WTC11 (cell line): ENCODE data around the gene EIF4B. TPM values are rescaled to one million over a fixed set of nuclear protein-coding genes. Genes with fewer than 3 reads are reported as not detected.

ENCODE experiments used
- ATAC-seq: fragments of 200-7000 bp; cut with Tn5 transposase; 2 replicates; pipeline ENCODE4 v1.10.0; 2021; ENCODE audit warnings: mild to moderate bottlenecking, moderate library complexity
- CTCF ChIA-PET: fragments of 300-600 bp; sonication (Branson Sonifier 250); formaldehyde crosslinking; loops from one replicate; lab custom pipeline; 2021; ENCODE audit warnings: antibody characterized with exemption; lab: Charles Lee
- POLR2A ChIA-PET: fragments of 350-600 bp; sonication (Branson Sonifier 250); formaldehyde crosslinking; loops from one replicate; lab custom pipeline; 2021; ENCODE audit warnings: antibody characterized with exemption; lab: Charles Lee
- DNase-seq: peaks from one replicate; pipeline ENCODE4 v3.0.0; 2021; ENCODE audit warnings: low spot score
- H3K27ac Mint-ChIP-seq: 2 replicates; pipeline ENCODE4 v1.8.0; 2021; ENCODE audit warnings: mixed read lengths
- H3K27me3 Mint-ChIP-seq: 2 replicates; pipeline ENCODE4 v1.8.0; 2021; ENCODE audit warnings: low read depth, mild to moderate bottlenecking, moderate library complexity, mixed read lengths
- H3K36me3 Mint-ChIP-seq: 2 replicates; pipeline ENCODE4 v1.8.0; 2021; ENCODE audit warnings: mixed read lengths
- H3K4me1 Mint-ChIP-seq: 2 replicates; pipeline ENCODE4 v1.8.0; 2022; ENCODE audit warnings: mixed read lengths
- H3K4me3 Mint-ChIP-seq: 2 replicates; pipeline ENCODE4 v1.8.0; 2021; ENCODE audit warnings: mild to moderate bottlenecking, moderate library complexity, mixed read lengths
- H3K9me3 Mint-ChIP-seq: 2 replicates; pipeline ENCODE4 v1.8.0; 2021; ENCODE audit warnings: mixed read lengths
- ATF1 ChIP-seq: sonication (generic); formaldehyde crosslinking; IDR thresholded peaks from 2 replicates; pipeline ENCODE4 v1.8.1; 2023; ENCODE audit warnings: mild to moderate bottlenecking, moderate library complexity, missing genetic modification reagents
- ATF3 ChIP-seq: sonication (generic); formaldehyde crosslinking; conservative IDR thresholded peaks from 2 replicates; pipeline ENCODE4 v1.8.1; 2022; ENCODE audit warnings: mild to moderate bottlenecking, missing genetic modification reagents
- CREM ChIP-seq: sonication (generic); formaldehyde crosslinking; IDR thresholded peaks from 2 replicates; pipeline ENCODE4 v1.8.1; 2022; ENCODE audit warnings: mild to moderate bottlenecking, missing genetic modification reagents, moderate library complexity
- E2F1 ChIP-seq: sonication (generic); formaldehyde crosslinking; IDR thresholded peaks from 2 replicates; pipeline ENCODE4 v1.8.0; 2022; ENCODE audit warnings: mild to moderate bottlenecking, missing genetic modification reagents
- E2F5 ChIP-seq: sonication (generic); formaldehyde crosslinking; IDR thresholded peaks from 2 replicates; pipeline ENCODE4 v1.8.1; 2022; ENCODE audit warnings: mild to moderate bottlenecking, moderate library complexity, missing genetic modification reagents
- ESRRA ChIP-seq: sonication (generic); formaldehyde crosslinking; IDR thresholded peaks from 2 replicates; pipeline ENCODE4 v1.8.1; 2022; ENCODE audit warnings: mild to moderate bottlenecking, missing genetic modification reagents, borderline replicate concordance
- ETV6 ChIP-seq: sonication (generic); formaldehyde crosslinking; IDR thresholded peaks from 2 replicates; pipeline ENCODE4 v1.8.1; 2022; ENCODE audit warnings: mild to moderate bottlenecking, missing genetic modification reagents
- FOXJ3 ChIP-seq: sonication (generic); formaldehyde crosslinking; IDR thresholded peaks from 2 replicates; pipeline ENCODE4 v1.9.0; 2021; ENCODE audit warnings: missing genetic modification reagents, mild to moderate bottlenecking, borderline replicate concordance
- MLX ChIP-seq: sonication (generic); formaldehyde crosslinking; IDR thresholded peaks from 2 replicates; pipeline ENCODE4 v1.8.1; 2023; ENCODE audit warnings: mild to moderate bottlenecking, missing genetic modification reagents, moderate library complexity
- NR1H2 ChIP-seq: sonication (generic); formaldehyde crosslinking; IDR thresholded peaks from 2 replicates; pipeline ENCODE4 v1.9.0; 2021; ENCODE audit warnings: mild to moderate bottlenecking, moderate library complexity, missing genetic modification reagents
- NR3C1 ChIP-seq: sonication (generic); formaldehyde crosslinking; conservative IDR thresholded peaks from 2 replicates; pipeline ENCODE4 v1.8.1; 2023; ENCODE audit warnings: low read depth, mild to moderate bottlenecking, missing genetic modification reagents
- PRRX2 ChIP-seq: fragments of 250-450 bp; sonication (Bioruptor Pico); IDR thresholded peaks from 2 replicates; pipeline ENCODE4 v1.8.0; 2021; ENCODE audit warnings: mild to moderate bottlenecking
- RELA ChIP-seq: sonication (generic); formaldehyde crosslinking; IDR thresholded peaks from 2 replicates; pipeline ENCODE4 v1.8.1; 2022; ENCODE audit warnings: missing genetic modification reagents, mild to moderate bottlenecking, borderline replicate concordance
- SOX15 ChIP-seq: fragments of 250-450 bp; sonication (Bioruptor Pico); IDR thresholded peaks from 2 replicates; pipeline ENCODE4 v1.9.0; 2021; ENCODE audit warnings: mild to moderate bottlenecking
- TEAD1 ChIP-seq: sonication (generic); formaldehyde crosslinking; IDR thresholded peaks from 2 replicates; pipeline ENCODE4 v1.8.0; 2022; ENCODE audit warnings: mild to moderate bottlenecking, missing genetic modification reagents
- TEAD4 ChIP-seq: sonication (generic); formaldehyde crosslinking; IDR thresholded peaks from 2 replicates; pipeline ENCODE4 v1.8.0; 2022; ENCODE audit warnings: mild to moderate bottlenecking, missing genetic modification reagents
- TP53 ChIP-seq: sonication (generic); formaldehyde crosslinking; IDR thresholded peaks from 2 replicates; pipeline ENCODE4 v1.8.1; 2023; ENCODE audit warnings: mild to moderate bottlenecking, missing genetic modification reagents
- ZNF232 ChIP-seq: sonication (generic); formaldehyde crosslinking; IDR thresholded peaks from 2 replicates; pipeline ENCODE4 v1.8.0; 2022; ENCODE audit warnings: mild to moderate bottlenecking, missing genetic modification reagents
- ZNF416 ChIP-seq: fragments of 250-450 bp; sonication (Bioruptor Pico); IDR thresholded peaks from 2 replicates; pipeline ENCODE4 v1.9.0; 2021; ENCODE audit warnings: mild to moderate bottlenecking, inconsistent platforms
- ZNF423 ChIP-seq: fragments of 250-450 bp; sonication (Bioruptor Pico); IDR thresholded peaks from 2 replicates; pipeline ENCODE4 v2.1.2; 2022; ENCODE audit warnings: mild to moderate bottlenecking, moderate library complexity
- ZNF671 ChIP-seq: fragments of 250-450 bp; sonication (Bioruptor Pico); IDR thresholded peaks from 2 replicates; pipeline ENCODE4 v1.8.0; 2021; ENCODE audit warnings: mild to moderate bottlenecking
- ZSCAN18 ChIP-seq: fragments of 250-450 bp; sonication (Bioruptor Pico); IDR thresholded peaks from 2 replicates; pipeline ENCODE4 v2.1.2; 2022; ENCODE audit warnings: mild to moderate bottlenecking, moderate library complexity
- total RNA-seq: library from RNA; stranded (reverse); gene quantifications from 3 replicates; pipeline ENCODE4 v1.2.3, GENCODE V29; 2021

Gene EIF4B
- total RNA-seq, 1 experiment from 2014 or later, result 730 TPM

- peaks cover 76% of the 10 kb centered on the region for H3K4me1 Mint-ChIP-seq
- DNase-seq, result no peak
- H3K9me3 Mint-ChIP-seq, result no peaks in the 10 kb centered on the region
- ChIA-PET POLR2A (interaction anchor here (0.5 to 0.9 kb wide), 2 partner anchors 34 to 39 kb away, joined by 3 to 4 read pairs; partner anchors contain the start of gene SPRYD3), CTCF (interaction anchor here (0.7 to 8.7 kb wide), 7 partner anchors 9 to 114 kb away, joined by 3 to 97 read pairs (median 4); partner anchors contain the start of genes EIF4B and IGFBP6)
- H3K36me3 Mint-ChIP-seq, result peaks cover 7% of the 10 kb centered on the region; the same call in 1 of the 2 replicates
- H3K4me3 Mint-ChIP-seq, result peak overlapping the region; percentile 95
- H3K27me3 Mint-ChIP-seq, result peaks cover 40% of the 10 kb centered on the region
- ATAC-seq, result no peak
- H3K27ac Mint-ChIP-seq, result no peak overlapping the region
- TF ChIP-seq ZNF232 (CRISPR knock-in tag) (no peak), ETV6 (CRISPR knock-in tag) (peak; percentile 30; the same call in 1 of the 2 replicates), E2F1 (CRISPR knock-in tag) (no peak)
Measured at GRCh38 chr12:53045696-53046045, 39.4 kb downstream of the EIF4B start.

GRCh38 chr12:53046655-53047220 is 40.5 kb downstream of the EIF4B start:
- CTCF ChIA-PET, result interaction anchor here (0.7 to 8.7 kb wide), 11 partner anchors 8 to 220 kb away, joined by 3 to 97 read pairs (median 11); partner anchors contain the start of gene IGFBP6
- peaks cover 79% of the 10 kb centered on the region for H3K4me1 Mint-ChIP-seq
- peaks cover 40% of the 10 kb centered on the region for H3K27me3 Mint-ChIP-seq
- peaks cover 6% of the 10 kb centered on the region for H3K36me3 Mint-ChIP-seq
- POLR2A ChIA-PET, result interaction anchor here (0.6 to 1.0 kb wide), 4 partner anchors 33 to 53 kb away, joined by 3 to 6 read pairs (median 4); partner anchors contain the start of gene SPRYD3
- peak overlapping the region; percentile 95 for H3K4me3 Mint-ChIP-seq
- DNase-seq, result peak; percentile 56
- no peaks in the 10 kb centered on the region for H3K9me3 Mint-ChIP-seq
- peak; percentile 3 for ATAC-seq
- TF ChIP-seq MLX (CRISPR knock-in tag), result no peak
- TF ChIP-seq ATF3, result no peak
- TF ChIP-seq E2F5 (CRISPR knock-in tag), result 0 out of 2 replicates have a peak, but pooled peaks have one; percentile 12
- no peak for TF ChIP-seq ZSCAN18 (CRISPR knock-in tag)
- TF ChIP-seq RELA (CRISPR knock-in tag), result peak; percentile 9; the same call in 1 of the 2 replicates
- no peak for TF ChIP-seq FOXJ3 (CRISPR knock-in tag)
- no peak for TF ChIP-seq ZNF671 (CRISPR knock-in tag)
- TF ChIP-seq SOX15 (CRISPR knock-in tag), result no peak
- no peak for TF ChIP-seq TP53 (CRISPR knock-in tag)
- TF ChIP-seq ZNF423 (CRISPR knock-in tag), result peak; percentile 67; the same call in 1 of the 2 replicates
- no peak for TF ChIP-seq ATF1 (CRISPR knock-in tag)
- 0 out of 2 replicates have a peak, but pooled peaks have one; percentile 1 for TF ChIP-seq ZNF416 (CRISPR knock-in tag)
- no peak for TF ChIP-seq ESRRA (CRISPR knock-in tag)
- TF ChIP-seq CREM (CRISPR knock-in tag), result no peak
- no peak for TF ChIP-seq NR1H2 (CRISPR knock-in tag)
- TF ChIP-seq TEAD4 (CRISPR knock-in tag), result no peak
- TF ChIP-seq TEAD1, result peak; percentile 57; the same call in 1 of the 2 replicates
- no peak for TF ChIP-seq NR3C1 (CRISPR knock-in tag)
- no peak for TF ChIP-seq PRRX2 (CRISPR knock-in tag)
- H3K27ac Mint-ChIP-seq, result peak overlapping the region; percentile 88
